Stimulated activated effector memory CD8-positive, alpha-beta T cell treated with anti-CD3 and anti-CD28 coated beads, Interleukin-12 subunit alpha, Interleukin-12 subunit beta, amount 100 ng/mL, for 72 hours (primary cell): ENCODE data around the gene CABP7.

ENCODE experiments used
- ATAC-seq: fragments of 150-1000 bp; cut with Tn5 transposase; 2 replicates; pipeline ENCODE4 v1.10.0; 2021
- DNase-seq, 2 donors: peaks; one replicate each; pipeline ENCODE4 v3.0.0; 2021 to 2022; ENCODE audit warnings: low spot score in 2 of 2
- H3K27ac Mint-ChIP-seq: one replicate; pipeline ENCODE4 v1.8.0; 2022; ENCODE audit warnings: mild to moderate bottlenecking, mixed read lengths
- H3K36me3 Mint-ChIP-seq: one replicate; pipeline ENCODE4 v1.8.0; 2022; ENCODE audit warnings: mild to moderate bottlenecking, mixed read lengths
- H3K4me1 Mint-ChIP-seq: one replicate; pipeline ENCODE4 v1.8.0; 2022; ENCODE audit warnings: mixed read lengths
- H3K4me3 Mint-ChIP-seq: one replicate; pipeline ENCODE4 v1.8.0; 2022; ENCODE audit warnings: mild to moderate bottlenecking, mixed read lengths
- H3K9me3 Mint-ChIP-seq: one replicate; pipeline ENCODE4 v1.8.0; 2022; ENCODE audit warnings: mixed read lengths

Gene CABP7

DNA sequence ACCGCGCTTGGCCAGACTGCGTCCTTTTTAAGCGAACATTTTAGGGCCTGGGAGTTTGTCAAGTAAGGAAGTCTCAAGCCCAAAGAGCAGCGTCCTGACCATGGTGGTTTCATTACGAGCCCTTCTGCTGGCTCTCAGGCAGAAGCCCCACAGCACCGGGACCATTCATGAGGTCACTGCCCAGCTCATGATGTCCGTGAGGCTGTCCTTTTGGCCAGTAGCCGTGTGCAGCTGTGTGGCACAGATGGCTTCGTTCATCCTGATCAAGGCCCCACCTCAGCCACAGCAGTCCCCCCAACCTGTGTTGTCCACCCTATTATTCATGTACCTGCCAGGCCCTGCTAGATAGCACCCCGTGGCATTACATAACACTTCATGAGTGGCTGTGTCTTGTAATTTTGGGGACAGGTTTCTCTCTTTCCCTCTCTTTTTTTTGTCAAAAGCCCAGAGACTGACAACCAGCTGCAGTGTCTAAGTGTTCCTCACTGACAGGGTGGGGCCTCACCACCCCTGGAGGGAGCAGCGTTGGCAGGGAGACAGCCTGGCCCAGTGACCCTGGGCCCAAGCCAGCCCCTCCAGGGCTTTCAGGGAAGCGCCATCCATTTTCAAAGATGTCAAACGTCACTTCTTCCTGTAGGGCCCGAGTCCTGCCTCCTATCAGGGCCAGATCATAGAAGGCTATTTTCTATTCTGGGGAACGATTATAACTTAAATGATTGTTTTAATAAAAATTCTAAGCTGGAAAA is 21.8 kb upstream of the CABP7 start:
- ATAC-seq (no peak), DNase-seq (no peak)
- Mint-ChIP-seq H3K4me3 (no peak overlapping the region), H3K27ac (no peak overlapping the region), H3K4me1 (no peaks in the 10 kb centered on the region), H3K36me3 (peaks cover 46% of the 10 kb centered on the region), H3K9me3 (no peaks in the 10 kb centered on the region)

DNA sequence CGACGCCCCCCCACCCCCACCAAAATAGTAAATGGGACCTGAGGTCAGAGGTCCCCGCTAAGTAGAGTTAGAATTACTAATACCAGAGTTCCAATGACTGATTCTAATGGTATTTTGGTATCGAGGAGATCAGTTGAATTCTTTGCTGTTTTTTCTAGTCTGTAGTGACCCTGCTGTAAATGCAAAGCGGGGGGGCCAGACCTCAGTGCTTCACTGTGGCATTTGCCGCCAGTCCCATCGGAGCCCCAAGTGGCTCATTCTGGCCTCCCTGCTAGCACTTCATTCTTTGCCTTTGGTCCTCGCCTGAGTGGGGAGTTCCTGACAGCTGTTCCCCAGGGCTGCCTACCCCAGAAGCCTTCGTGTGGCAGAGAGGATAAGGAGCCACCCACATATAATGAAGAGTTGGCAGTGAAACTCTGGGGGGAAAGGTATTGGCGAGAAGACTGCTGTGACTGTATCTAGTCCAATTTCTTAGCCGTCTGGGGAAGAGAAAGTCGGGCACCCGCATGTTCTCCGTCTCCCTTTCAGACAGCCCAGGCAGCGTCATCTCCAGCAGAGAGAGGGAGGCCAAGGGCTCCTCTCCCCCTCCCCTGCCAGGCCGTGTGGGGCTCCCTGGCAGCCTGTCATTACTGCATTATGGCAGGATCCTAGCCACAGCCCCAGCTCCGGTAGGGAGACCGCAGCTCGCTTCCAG is 19.4 kb upstream of the CABP7 start:
- no peaks in the 10 kb centered on the region for H3K9me3 Mint-ChIP-seq
- no peak overlapping the region for H3K4me3 Mint-ChIP-seq
- H3K36me3 Mint-ChIP-seq = peaks cover 32% of the 10 kb centered on the region
- H3K4me1 Mint-ChIP-seq = no peaks in the 10 kb centered on the region
- ATAC-seq (no peak), DNase-seq (no peak)
- no peak overlapping the region for H3K27ac Mint-ChIP-seq

DNA sequence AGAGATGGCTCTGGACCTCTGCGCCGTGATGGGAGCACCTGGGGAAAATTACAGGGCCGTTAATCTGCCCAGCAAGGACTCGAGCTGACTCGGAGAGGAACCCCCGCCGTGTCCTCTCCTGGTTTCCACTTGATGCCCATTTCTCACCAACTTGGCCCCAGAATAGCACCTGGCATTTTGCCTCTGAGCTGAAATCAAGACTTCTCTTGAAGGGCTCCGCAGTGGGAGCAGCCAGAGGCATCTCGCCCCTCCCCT is 19.0 kb upstream of the CABP7 start:
- Mint-ChIP-seq H3K36me3 (peaks cover 28% of the 10 kb centered on the region), H3K4me3 (no peak overlapping the region), H3K4me1 (no peaks in the 10 kb centered on the region), H3K27ac (no peak overlapping the region), H3K9me3 (no peaks in the 10 kb centered on the region)
- ATAC-seq = no peak
- DNase-seq = no peak

DNA sequence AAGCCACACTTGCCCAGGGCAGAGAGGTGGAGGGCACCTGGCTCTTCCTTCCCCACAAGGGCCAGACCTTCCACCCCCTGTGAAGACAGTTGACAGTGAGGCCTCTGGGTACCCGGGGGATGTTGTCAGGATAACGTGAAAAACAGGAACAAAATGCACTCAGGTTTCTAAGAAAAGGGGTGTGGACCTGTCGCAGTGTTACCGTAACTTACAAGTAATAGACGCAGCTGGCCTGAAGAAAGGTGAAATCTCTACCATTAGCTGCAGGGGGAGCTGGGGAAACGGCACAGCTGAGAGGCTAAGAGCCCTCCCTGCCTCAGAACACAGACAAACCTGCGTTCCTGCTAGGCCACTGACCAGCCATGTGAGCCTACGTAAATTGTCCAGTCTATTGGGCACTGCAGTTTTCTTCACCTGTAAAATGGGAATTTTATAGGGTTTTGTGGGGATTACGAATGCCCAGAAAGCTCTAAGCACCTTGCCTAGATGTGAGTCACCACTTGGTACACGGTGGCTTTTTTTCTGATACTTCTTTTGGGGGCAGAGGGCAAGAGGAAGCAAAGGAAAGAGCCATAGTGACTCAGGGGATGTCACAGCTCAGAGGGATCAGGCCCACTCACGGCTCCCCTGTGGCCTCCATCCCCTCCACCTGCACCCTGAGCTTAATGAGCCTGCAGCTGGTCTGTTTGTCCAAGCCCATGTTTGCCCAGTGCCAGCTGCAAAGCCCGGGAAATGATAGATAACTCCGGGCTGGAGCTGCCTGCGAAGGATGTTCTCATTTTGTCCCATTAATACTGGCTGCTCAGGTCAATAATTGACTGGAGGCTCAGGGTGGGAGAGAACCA is 18.4 kb upstream of the CABP7 start:
- Mint-ChIP-seq H3K36me3 (peaks cover 22% of the 10 kb centered on the region), H3K4me1 (no peaks in the 10 kb centered on the region), H3K4me3 (no peak overlapping the region), H3K27ac (no peak overlapping the region), H3K9me3 (no peaks in the 10 kb centered on the region)
- ATAC-seq (peak; percentile 33), DNase-seq (no peak)

DNA sequence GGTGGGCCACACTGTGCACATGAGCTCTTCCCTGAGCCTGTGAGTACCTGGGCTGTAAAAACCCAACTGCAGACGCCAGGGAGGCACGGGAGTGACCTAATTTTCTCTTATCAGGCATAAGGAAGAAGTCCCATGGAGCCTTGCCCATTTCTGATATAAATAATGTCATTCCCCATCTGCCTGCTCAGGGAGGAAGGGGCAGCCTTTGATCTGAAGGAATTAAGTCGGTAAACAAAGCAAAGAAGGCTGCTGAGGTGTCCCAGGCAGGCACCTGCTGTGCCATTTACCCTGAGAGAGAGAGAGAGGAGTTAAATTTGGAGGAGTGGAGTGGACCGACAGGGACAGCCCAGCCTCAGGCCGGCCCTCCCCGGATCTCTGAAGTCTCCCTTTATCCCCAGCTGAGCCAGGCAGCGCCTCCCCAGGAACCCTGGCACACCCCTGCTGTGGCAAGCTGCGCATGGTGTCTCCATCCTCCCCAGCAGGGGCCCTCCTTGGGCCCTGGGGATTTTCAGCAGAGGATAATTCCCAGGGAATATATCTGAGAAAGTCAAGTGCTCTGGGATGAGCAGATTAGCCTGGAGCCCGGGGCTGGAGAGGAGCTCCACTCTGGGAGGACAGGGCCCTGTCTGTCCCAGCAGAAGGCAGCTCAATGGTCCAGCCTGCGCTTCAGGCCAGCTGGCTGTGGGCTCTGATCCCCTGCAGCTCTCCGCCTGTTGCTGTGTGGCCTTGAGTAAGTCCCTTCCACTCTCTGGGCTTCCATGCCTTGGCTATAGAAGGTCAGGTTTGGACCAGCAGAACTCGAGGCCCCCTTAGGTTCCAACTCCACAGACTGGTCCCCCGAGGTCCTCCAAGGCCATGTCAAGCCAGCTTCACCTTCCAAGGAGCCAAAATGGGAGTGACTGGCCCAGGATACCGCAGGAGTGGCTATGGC is 17.5 kb upstream of the CABP7 start:
- H3K4me1 Mint-ChIP-seq = no peaks in the 10 kb centered on the region
- no peak overlapping the region for H3K27ac Mint-ChIP-seq
- no peak for ATAC-seq
- DNase-seq = no peak
- H3K4me3 Mint-ChIP-seq = no peak overlapping the region
- no peaks in the 10 kb centered on the region for H3K9me3 Mint-ChIP-seq
- peaks cover 15% of the 10 kb centered on the region for H3K36me3 Mint-ChIP-seq

DNA sequence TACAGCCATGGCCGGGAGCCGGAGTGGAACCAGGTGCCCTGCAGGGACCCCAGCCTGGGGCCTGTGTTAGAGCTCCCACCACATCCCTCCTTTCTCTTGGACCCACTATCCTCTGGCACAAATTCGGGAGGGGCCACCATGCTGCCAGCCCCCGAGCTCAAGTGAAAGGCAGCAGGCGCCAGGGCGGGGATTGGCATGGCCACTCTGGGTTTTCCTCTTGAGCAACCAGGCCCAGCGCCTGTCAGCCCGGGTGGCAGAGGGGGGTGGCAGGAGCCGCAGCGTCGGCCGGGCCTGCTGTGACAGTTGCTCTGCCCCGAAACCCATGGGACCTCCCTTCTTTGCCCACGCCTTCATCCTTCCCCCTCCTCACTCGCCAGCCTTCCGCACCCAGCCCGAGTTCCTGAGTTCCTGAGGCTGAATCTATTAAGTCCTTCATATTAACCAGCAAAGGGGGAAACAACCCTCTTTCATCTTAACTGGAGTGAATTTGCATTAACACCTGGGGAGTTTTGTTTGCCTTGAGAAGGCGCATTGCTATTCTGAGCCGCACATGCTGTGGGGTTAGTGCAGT is 16.8 kb upstream of the CABP7 start:
- no peaks in the 10 kb centered on the region for H3K4me1 Mint-ChIP-seq
- ATAC-seq = no peak
- H3K36me3 Mint-ChIP-seq = peaks cover 7% of the 10 kb centered on the region
- no peak overlapping the region for H3K27ac Mint-ChIP-seq
- H3K9me3 Mint-ChIP-seq = no peaks in the 10 kb centered on the region
- no peak for DNase-seq
- H3K4me3 Mint-ChIP-seq = no peak overlapping the region

DNA sequence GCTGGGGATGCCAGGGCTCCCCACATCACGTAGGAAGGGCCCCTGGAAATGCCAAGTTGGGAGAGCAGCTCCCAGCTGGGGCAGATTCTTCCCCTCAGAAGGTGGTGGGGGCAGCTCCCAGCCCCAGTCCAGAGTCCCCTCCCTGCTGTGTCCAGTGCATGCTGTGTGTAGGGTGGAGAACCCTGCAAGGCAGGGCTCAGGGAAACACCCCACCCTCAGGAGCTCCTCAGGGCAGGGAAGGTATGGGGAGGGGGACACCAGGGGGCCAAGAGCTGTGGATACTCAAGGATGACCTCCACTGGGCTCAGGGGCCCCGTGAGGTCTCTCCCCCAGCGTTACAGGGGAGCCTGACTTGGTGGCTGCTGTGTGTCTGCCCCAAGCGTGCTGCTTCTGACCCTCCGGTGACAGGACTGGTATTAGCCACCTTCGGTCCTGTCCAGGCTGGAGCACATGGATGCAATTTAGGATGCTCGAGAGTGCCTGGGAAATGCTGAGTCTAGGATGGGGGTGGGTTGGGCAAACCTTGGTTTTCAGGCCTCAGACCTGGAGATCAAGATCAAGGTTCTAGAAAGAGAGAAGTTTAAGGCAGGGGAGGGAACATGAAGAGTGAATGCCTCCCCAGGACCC is 16.1 kb upstream of the CABP7 start:
- Mint-ChIP-seq H3K4me1 (no peaks in the 10 kb centered on the region), H3K27ac (no peak overlapping the region), H3K9me3 (no peaks in the 10 kb centered on the region), H3K36me3 (peaks cover 5% of the 10 kb centered on the region), H3K4me3 (no peak overlapping the region)
- DNase-seq = no peak
- ATAC-seq = no peak

DNA sequence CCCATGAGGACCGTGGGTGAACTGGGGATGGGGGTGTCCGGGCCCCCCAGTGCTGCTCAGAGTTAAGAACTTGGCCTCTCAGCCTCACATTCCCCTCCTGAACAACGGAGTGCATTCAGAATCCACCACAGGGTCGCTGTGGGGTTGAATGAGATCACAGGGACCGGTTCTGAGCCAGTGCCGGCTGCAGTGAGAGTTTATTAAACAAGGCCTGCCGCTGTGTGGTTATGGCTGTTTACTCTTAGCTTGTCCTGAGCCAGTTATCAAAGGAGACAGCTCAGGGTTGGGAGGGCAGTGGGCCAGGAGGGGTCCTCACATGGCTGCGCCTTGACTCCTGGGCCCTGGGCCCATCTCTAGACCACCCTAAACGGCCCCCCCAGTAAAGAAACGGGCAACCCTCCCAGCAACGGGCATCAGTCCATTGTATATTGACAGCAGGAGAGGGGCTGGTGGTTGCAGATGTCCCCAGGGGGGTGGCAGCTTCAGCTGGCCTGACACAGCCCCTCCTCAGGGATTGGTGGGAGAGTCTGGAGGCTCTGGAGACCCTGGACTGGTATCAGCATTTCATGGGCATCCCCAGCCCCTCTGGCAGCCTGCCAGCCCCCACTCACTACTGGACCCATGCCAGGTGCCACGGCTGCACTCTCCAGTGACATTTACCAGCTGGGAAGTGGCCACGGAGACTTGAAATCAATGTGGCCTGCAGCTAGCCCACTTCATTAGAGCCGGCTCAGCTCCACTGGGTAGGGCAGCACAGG is 15.1 kb upstream of the CABP7 start:
- Mint-ChIP-seq H3K27ac (no peak overlapping the region), H3K9me3 (no peaks in the 10 kb centered on the region), H3K36me3 (peaks cover 5% of the 10 kb centered on the region), H3K4me1 (no peaks in the 10 kb centered on the region), H3K4me3 (no peak overlapping the region)
- DNase-seq = no peak
- no peak for ATAC-seq

DNA sequence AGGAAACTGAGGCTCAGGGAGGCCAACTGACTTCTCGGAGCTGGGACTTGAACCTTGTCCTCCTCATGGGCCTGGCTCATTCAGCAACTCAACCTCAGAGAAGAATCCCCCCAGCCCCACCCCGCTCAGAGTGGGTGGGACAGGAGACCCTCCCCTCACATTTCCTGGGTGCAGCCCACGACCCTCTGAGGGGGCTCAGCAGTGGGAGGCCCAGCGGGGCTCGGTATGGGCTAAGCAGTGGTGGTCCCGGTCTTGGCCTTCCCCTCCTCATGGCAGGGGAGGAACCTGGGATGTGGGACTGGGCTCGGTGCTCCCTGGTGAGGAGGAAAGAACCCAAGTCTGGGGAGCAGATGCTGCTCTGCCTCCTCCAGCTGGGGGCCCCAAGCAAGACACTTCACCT is 14.2 kb upstream of the CABP7 start:
- Mint-ChIP-seq H3K36me3 (peaks cover 5% of the 10 kb centered on the region), H3K4me1 (no peaks in the 10 kb centered on the region), H3K27ac (no peak overlapping the region), H3K9me3 (no peaks in the 10 kb centered on the region), H3K4me3 (no peak overlapping the region)
- DNase-seq (no peak), ATAC-seq (no peak)

DNA sequence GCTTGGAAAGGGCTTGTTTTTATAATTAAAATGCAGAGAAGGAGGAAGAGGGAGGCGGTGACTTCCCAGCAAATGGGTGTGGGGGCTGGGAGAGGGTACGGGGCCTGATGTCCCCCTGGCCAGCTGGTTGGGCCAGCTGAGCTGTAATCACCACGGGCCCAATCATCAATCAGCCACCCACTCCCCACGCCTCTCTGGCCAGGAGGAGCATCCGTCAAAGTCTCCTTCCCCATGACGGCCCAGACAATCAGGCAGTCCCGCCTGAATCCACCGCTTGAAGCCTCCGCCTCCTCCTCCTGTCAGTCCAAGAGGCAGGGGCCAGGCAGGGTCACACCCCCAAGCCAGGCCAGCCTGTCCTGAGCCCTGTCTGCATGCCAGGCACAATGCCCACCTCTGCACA is 13.3 kb upstream of the CABP7 start:
- DNase-seq (no peak), ATAC-seq (no peak)
- H3K9me3 Mint-ChIP-seq = no peaks in the 10 kb centered on the region
- no peak overlapping the region for H3K4me3 Mint-ChIP-seq
- H3K36me3 Mint-ChIP-seq = peaks cover 5% of the 10 kb centered on the region
- H3K27ac Mint-ChIP-seq = no peak overlapping the region
- no peaks in the 10 kb centered on the region for H3K4me1 Mint-ChIP-seq

DNA sequence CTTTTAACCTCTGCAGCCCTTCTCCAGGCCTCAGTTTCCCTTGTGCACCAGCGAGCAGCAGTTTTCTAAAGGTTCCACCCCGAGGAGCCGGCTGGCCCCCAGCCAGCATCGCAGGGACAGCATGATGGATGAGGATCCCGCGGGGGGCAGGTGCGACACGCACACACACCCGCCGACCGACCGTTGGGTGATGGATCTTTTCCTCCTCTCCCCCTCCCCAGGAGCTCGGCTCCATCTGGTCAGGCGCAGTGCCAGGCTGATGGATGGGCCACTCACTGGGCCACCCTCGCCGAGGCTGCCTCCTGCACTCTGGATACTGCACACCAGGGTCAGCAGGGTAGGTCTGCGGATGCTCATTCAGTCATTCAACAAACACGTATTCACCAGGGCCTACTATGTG is 12.8 kb upstream of the CABP7 start:
- no peak overlapping the region for H3K27ac Mint-ChIP-seq
- no peak overlapping the region for H3K4me3 Mint-ChIP-seq
- H3K9me3 Mint-ChIP-seq = no peaks in the 10 kb centered on the region
- peaks cover 1% of the 10 kb centered on the region for H3K36me3 Mint-ChIP-seq
- ATAC-seq = no peak
- no peaks in the 10 kb centered on the region for H3K4me1 Mint-ChIP-seq
- DNase-seq = no peak

DNA sequence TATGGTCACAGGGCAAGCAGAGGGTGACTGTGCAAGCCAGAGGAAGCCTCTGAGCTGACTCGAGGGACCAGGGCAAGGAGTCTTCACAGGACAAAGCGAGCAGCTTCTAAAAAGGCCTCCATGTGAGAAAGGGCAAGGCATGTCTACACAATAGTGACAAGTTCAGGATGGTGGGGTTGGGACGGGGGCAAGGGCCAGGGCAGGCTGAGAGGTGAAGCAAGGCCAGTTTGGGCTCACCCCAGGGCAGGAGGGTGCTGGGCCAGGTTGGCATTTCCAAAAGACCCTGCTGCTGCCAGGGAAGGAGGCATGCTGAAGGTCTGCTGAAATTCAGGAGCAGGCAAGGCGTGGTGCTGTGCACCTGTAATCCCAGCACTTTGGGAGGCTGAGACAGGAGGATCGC is 12.3 kb upstream of the CABP7 start:
- DNase-seq (no peak), ATAC-seq (no peak)
- H3K27ac Mint-ChIP-seq = no peak overlapping the region
- H3K36me3 Mint-ChIP-seq = no peaks in the 10 kb centered on the region
- no peaks in the 10 kb centered on the region for H3K9me3 Mint-ChIP-seq
- no peaks in the 10 kb centered on the region for H3K4me1 Mint-ChIP-seq
- H3K4me3 Mint-ChIP-seq = no peak overlapping the region

DNA sequence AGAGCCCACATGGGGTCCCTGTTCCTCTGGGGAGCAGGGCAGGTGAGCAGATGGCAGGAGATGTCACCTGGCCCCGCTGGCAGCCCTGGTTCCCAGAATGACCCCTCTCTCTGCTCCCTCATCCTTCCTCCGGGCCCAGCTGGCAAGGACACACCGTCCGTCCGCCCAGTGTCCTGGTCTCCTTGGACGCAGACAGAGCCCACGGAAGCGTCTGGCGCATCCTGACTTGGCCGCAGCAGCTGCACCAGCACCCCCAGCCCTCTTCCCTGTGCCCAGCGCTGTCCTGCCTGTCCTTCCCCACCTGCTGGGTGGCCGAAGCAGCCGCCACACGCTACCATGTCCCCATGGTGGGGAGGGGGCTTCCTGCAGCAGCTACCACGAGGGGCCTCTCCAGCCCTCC is 9.6 kb upstream of the CABP7 start:
- ATAC-seq (no peak), DNase-seq (no peak)
- no peak overlapping the region for H3K27ac Mint-ChIP-seq
- no peak overlapping the region for H3K4me3 Mint-ChIP-seq
- no peaks in the 10 kb centered on the region for H3K4me1 Mint-ChIP-seq
- H3K9me3 Mint-ChIP-seq = no peaks in the 10 kb centered on the region
- H3K36me3 Mint-ChIP-seq = no peaks in the 10 kb centered on the region
